Activated CD8-positive, alpha-beta T cell treated with anti-CD3 and anti-CD28 coated beads for 36 hours (primary cell): ENCODE measurements around the gene DAB1. TPM values are rescaled to one million over a fixed set of nuclear protein-coding genes. Genes with fewer than 3 reads are reported as not detected.

Experiments
- ATAC-seq: fragments of 200-7000 bp; cut with Tn5 transposase; one replicate; pipeline ENCODE4 v1.10.0; 2021; ENCODE audit warnings: mild to moderate bottlenecking, moderate library complexity
- CTCF ChIA-PET: fragments of 350-600 bp; sonication (Branson Sonifier 250); formaldehyde crosslinking; loops from one replicate; lab custom pipeline; 2021; ENCODE audit warnings: antibody characterized with exemption; lab: Charles Lee
- POLR2A ChIA-PET: fragments of 350-600 bp; sonication (Branson Sonifier 250); formaldehyde crosslinking; loops from one replicate; lab custom pipeline; 2021; ENCODE audit warnings: antibody characterized with exemption; lab: Charles Lee
- DNase-seq: peaks from one replicate; pipeline ENCODE4 v3.0.0-alpha.2; 2020
- H3K27ac Mint-ChIP-seq: one replicate; pipeline ENCODE4 v1.8.0; 2021; ENCODE audit warnings: mild to moderate bottlenecking, mixed read lengths
- H3K27me3 Mint-ChIP-seq: one replicate; pipeline ENCODE4 v1.8.0; 2021; ENCODE audit warnings: mixed read lengths
- H3K36me3 Mint-ChIP-seq: one replicate; pipeline ENCODE4 v1.8.0; 2021; ENCODE audit warnings: low read depth, mixed read lengths
- H3K4me1 Mint-ChIP-seq: one replicate; pipeline ENCODE4 v1.8.0; 2021; ENCODE audit warnings: low read depth, mixed read lengths
- H3K4me3 Mint-ChIP-seq: one replicate; pipeline ENCODE4 v1.8.0; 2021; ENCODE audit warnings: mild to moderate bottlenecking, moderate library complexity, mixed read lengths
- H3K9me3 Mint-ChIP-seq: one replicate; pipeline ENCODE4 v1.8.0; 2021; ENCODE audit warnings: mixed read lengths
- intact Hi-C: fragments of 100-400 bp; cut with micrococcal nuclease; formaldehyde crosslinking; loops from one replicate; pipeline ENCODE4 v1.10.0; 2022
- total RNA-seq, 2 experiments: library from RNA; stranded (reverse); gene quantifications; one replicate each; pipeline ENCODE4 v1.2.3, GENCODE V29; 2021
- TF ChIP-seq, protein P1 (sequence below): fragments of 200-600 bp; IDR thresholded peaks from one replicate; pipeline ENCODE4 v1.8.0; 2022; ENCODE audit warnings: antibody characterized with exemption, mild to moderate bottlenecking

Gene DAB1
- total RNA-seq, 2 experiments from 2014 or later, result not detected

DNA sequence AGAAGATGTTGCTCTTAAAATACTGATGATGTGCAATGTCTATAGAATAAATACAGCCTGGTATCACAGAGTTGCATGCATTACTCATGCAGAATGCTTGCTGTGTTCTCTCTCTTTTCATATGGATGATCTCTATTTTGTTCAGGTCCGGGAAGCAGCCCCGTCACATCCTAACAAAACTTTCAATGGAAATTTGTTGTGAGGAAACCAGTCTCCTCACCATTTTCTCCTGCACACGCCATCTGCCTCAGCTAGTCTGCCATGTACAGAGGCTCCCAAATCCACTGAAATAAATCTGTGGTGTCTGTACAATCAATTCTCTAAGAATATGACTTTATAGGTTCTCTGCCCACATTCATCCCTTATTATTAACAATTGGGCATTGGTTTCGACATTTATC lies 42.4 kb downstream of the DAB1 start:
- Mint-ChIP-seq H3K9me3 (no peaks in the 10 kb centered on the region), H3K4me1 (no peaks in the 10 kb centered on the region), H3K36me3 (no peaks in the 10 kb centered on the region), H3K4me3 (no peak overlapping the region), H3K27me3 (peaks cover 1% of the 10 kb centered on the region), H3K27ac (no peak overlapping the region)
- DNase-seq (no peak), ATAC-seq (no peak)
- TF ChIP-seq, protein P1, sequence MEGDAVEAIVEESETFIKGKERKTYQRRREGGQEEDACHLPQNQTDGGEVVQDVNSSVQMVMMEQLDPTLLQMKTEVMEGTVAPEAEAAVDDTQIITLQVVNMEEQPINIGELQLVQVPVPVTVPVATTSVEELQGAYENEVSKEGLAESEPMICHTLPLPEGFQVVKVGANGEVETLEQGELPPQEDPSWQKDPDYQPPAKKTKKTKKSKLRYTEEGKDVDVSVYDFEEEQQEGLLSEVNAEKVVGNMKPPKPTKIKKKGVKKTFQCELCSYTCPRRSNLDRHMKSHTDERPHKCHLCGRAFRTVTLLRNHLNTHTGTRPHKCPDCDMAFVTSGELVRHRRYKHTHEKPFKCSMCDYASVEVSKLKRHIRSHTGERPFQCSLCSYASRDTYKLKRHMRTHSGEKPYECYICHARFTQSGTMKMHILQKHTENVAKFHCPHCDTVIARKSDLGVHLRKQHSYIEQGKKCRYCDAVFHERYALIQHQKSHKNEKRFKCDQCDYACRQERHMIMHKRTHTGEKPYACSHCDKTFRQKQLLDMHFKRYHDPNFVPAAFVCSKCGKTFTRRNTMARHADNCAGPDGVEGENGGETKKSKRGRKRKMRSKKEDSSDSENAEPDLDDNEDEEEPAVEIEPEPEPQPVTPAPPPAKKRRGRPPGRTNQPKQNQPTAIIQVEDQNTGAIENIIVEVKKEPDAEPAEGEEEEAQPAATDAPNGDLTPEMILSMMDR, result no peak
- ChIA-PET CTCF (no interaction called here), POLR2A (no interaction called here)
- intact Hi-C loops, result no loop called here

GRCh38 chr1:57380923-57381322 lies 42.9 kb downstream of the DAB1 start:
- Mint-ChIP-seq H3K36me3 (no peaks in the 10 kb centered on the region), H3K4me3 (no peak overlapping the region), H3K9me3 (no peaks in the 10 kb centered on the region), H3K4me1 (no peaks in the 10 kb centered on the region), H3K27ac (no peak overlapping the region), H3K27me3 (peaks cover 1% of the 10 kb centered on the region)
- DNase-seq (no peak), ATAC-seq (no peak)
- intact Hi-C loops, result no loop called here
- TF ChIP-seq, protein P1, result no peak
- CTCF ChIA-PET, result no interaction called here
- POLR2A ChIA-PET, result no interaction called here

DNA sequence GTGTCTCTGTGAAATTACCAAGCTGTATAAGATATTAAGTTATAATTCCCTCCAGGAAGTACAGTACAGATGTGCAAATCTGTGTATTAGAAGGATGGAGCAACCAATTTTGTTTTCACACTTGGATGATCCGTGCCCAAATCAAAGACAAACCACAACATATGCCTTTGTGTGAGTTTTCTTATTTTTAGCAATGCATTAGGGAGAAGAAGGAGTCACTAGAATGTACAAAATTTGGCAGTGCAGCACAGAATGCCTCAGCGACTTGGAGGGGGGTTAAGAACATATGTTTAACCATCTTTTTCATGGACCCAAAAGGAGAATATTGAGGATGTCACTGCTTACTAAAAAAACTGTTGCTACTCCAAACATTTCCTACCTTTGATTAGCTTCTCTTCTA lies 45.3 kb downstream of the DAB1 start:
- no peak for ATAC-seq
- Mint-ChIP-seq H3K36me3 (no peaks in the 10 kb centered on the region), H3K4me1 (no peaks in the 10 kb centered on the region), H3K27me3 (peaks cover 1% of the 10 kb centered on the region), H3K4me3 (no peak overlapping the region), H3K9me3 (no peaks in the 10 kb centered on the region), H3K27ac (no peak overlapping the region)
- ChIA-PET POLR2A (no interaction called here), CTCF (no interaction called here)
- intact Hi-C loops, result no loop called here
- TF ChIP-seq, protein P1, result no peak
- DNase-seq, result no peak

- TF ChIP-seq, protein P1, result no peak
- ATAC-seq (no peak), DNase-seq (no peak)
- Mint-ChIP-seq H3K4me3 (no peak overlapping the region), H3K27me3 (peaks cover 1% of the 10 kb centered on the region), H3K27ac (no peak overlapping the region), H3K4me1 (no peaks in the 10 kb centered on the region), H3K36me3 (no peaks in the 10 kb centered on the region), H3K9me3 (no peaks in the 10 kb centered on the region)
- CTCF ChIA-PET, result no interaction called here
- intact Hi-C loops, result no loop called here
- POLR2A ChIA-PET, result no interaction called here
Measured at GRCh38 chr1:57377339-57378139, 46.3 kb downstream of the DAB1 start.

DNA sequence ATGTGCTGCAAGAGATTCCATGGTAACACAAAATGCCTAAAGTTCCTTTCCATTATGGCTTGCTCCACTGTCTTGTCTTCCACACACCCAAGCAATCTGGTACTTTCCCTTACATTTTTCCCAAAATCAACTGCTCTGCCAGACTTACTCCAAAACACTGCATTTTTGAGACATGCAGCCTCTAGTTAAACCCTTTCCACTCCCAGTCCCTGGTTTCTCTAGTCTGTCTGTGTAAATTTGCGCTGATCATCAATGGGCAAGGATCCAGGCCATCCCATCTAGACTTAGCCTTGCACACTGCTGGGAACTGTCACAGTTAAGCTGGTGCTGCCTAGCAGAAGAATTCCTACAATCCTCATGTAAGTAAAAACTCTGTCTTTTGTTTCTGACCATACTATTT lies 47.8 kb downstream of the DAB1 start:
- H3K36me3 Mint-ChIP-seq, result no peaks in the 10 kb centered on the region
- ATAC-seq (no peak), DNase-seq (no peak)
- no peak overlapping the region for H3K4me3 Mint-ChIP-seq
- no peaks in the 10 kb centered on the region for H3K4me1 Mint-ChIP-seq
- ChIA-PET POLR2A (no interaction called here), CTCF (no interaction called here)
- intact Hi-C loops, result no loop called here
- no peaks in the 10 kb centered on the region for H3K9me3 Mint-ChIP-seq
- H3K27ac Mint-ChIP-seq, result no peak overlapping the region
- TF ChIP-seq, protein P1, result no peak
- peaks cover 1% of the 10 kb centered on the region for H3K27me3 Mint-ChIP-seq
